Myometrial cell (primary cell): ENCODE data around the gene CLEC19A. TPM values are rescaled to one million over a fixed set of nuclear protein-coding genes. Genes with fewer than 3 reads are reported as not detected.

Experiments
- total RNA-seq: library from RNA; depleted of rRNA; stranded (reverse); fragments of >200 nt; gene quantifications from 2 replicates; pipeline ENCODE4 v1.2.3, GENCODE V29; 2015

The CLEC19A gene
- total RNA-seq = not detected in 2 replicates

DNA sequence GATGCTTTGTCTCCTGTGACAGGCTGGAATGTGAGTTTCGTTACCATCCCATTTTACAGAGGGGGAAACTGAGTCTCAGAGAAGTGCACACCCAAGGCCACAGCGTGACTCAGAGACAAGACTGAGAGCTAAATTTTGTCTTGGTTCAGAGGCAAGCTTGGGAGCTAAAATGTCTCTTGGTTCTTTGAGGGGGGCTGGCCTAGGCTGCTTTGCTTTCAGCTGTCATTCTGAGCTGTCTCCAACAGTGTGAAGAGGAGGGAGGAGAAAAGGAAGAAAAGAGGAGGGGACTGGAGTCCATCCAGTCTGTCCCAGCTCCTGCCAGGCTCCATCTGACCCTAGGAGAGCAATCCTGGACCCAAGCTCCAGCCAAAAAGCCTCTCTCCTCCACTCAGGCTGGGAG lies at the start of gene CLEC19A:
CLEC19A (plus strand) TSS at position 301 of the 400 bp plus-strand sequence. CDS start 121 bp downstream, outside the sequence.

Other genes with a start within 250 kb of the CLEC19A start
- gene COQ7, start 218.1 kb upstream of the CLEC19A start, total RNA-seq = 6.2 and 22.2 TPM in 2 replicates
- 19.0 and 29.6 TPM in 2 replicates for gene ITPRIPL2, start 171.8 kb upstream of the CLEC19A start, total RNA-seq
- not detected in 2 replicates for gene SYT17, start 117.5 kb upstream of the CLEC19A start, total RNA-seq
- gene TMC5, start 132.2 kb downstream of the CLEC19A start, total RNA-seq = not detected in 2 replicates
- 55.6 and 61.9 TPM in 2 replicates for gene GDE1, start 236.4 kb downstream of the CLEC19A start, total RNA-seq
- gene CCP110, start 238.2 kb downstream of the CLEC19A start, total RNA-seq = 6.3 and 8.0 TPM in 2 replicates